Activated CD4-positive, alpha-beta T cell treated with anti-CD3 and anti-CD28 coated beads, Interleukin-2, Interleukin-6, amounts not matched to agents 100 ng/mL and 50 ng/mL, durations not matched to agents 16 hours and 8 hours (primary cell): Measurements from ENCODE around the gene SHOX.
"Not testable (repeated sequence)": the region's sequence is repeated elsewhere in the genome, so short reads cannot be mapped to it uniquely, and the experiment has no call there.

Source experiments
- DNase-seq: peaks from one replicate; pipeline ENCODE4 v3.0.0-alpha.2; 2020

Gene SHOX

GRCh38 chrX:630612-631496 is at the start of gene SHOX:
TSS of gene SHOX (plus strand) at chrX:630791. CDS start at chrX:630898, 107 bp downstream.
- no peak for DNase-seq

- no peak for DNase-seq
Observed at GRCh38 chrX:581066-581465, 49.5 kb upstream of the SHOX start.

GRCh38 chrX:581720-582298 is 48.8 kb upstream of the SHOX start:
- no peak for DNase-seq

GRCh38 chrX:584572-584971 is 46.0 kb upstream of the SHOX start:
- no peak for DNase-seq

- no peak for DNase-seq
Observed at GRCh38 chrX:585115-585808, 45.3 kb upstream of the SHOX start.

- DNase-seq: no peak
Observed at GRCh38 chrX:586351-586750, 44.2 kb upstream of the SHOX start.

- not testable (repeated sequence) for DNase-seq
Observed at GRCh38 chrX:589261-589660, 41.3 kb upstream of the SHOX start.

- DNase-seq: no peak
Observed at GRCh38 chrX:590693-591404, 39.7 kb upstream of the SHOX start.

GRCh38 chrX:599837-600715 is 30.5 kb upstream of the SHOX start:
- no peak for DNase-seq

- not testable (repeated sequence) for DNase-seq
Observed at GRCh38 chrX:603029-603428, 27.6 kb upstream of the SHOX start.

- DNase-seq: not testable (repeated sequence)
Observed at GRCh38 chrX:604616-605015, 26.0 kb upstream of the SHOX start.

- DNase-seq: not testable (repeated sequence)
Observed at GRCh38 chrX:608088-608487, 22.5 kb upstream of the SHOX start.

- no peak for DNase-seq
Observed at GRCh38 chrX:614136-614535, 16.5 kb upstream of the SHOX start.

- no peak for DNase-seq
Observed at GRCh38 chrX:617401-617800, 13.2 kb upstream of the SHOX start.

- no peak for DNase-seq
Observed at GRCh38 chrX:617891-618290, 12.7 kb upstream of the SHOX start.

GRCh38 chrX:618304-618703 is 12.3 kb upstream of the SHOX start:
- not testable (repeated sequence) for DNase-seq

- no peak for DNase-seq
Observed at GRCh38 chrX:618761-619450, 11.7 kb upstream of the SHOX start.

- DNase-seq: no peak
Observed at GRCh38 chrX:619451-619811, 11.2 kb upstream of the SHOX start.

GRCh38 chrX:619812-620531 is 10.6 kb upstream of the SHOX start:
- no peak for DNase-seq

GRCh38 chrX:621705-622503 is 8.7 kb upstream of the SHOX start:
- DNase-seq: no peak
